ENCODE data around the gene KIAA1328.

The KIAA1328 gene

GRCh38 chr18:36950282-36950681 lies 121.4 kb downstream of the KIAA1328 start:
- DNase-seq (ENCODE audit: low read depth), result no peak
- no peak for TF ChIP-seq CTCF (conservative IDR thresholded peaks at IDR 0.05; ENCODE audit: control insufficient read depth, insufficient read depth, low read depth, low read length)
- H3K4me3 ChIP-seq (ENCODE audit: control insufficient read depth, low read depth, low read length), result no peak overlapping the region

- H3K4me3 ChIP-seq (ENCODE audit: control insufficient read depth, low read depth, low read length), result no peak overlapping the region
- TF ChIP-seq CTCF (conservative IDR thresholded peaks at IDR 0.05; ENCODE audit: control insufficient read depth, insufficient read depth, low read depth, low read length), result no peak
- DNase-seq (ENCODE audit: low read depth), result no peak
Observed at GRCh38 chr18:36950960-36951359, 122.0 kb downstream of the KIAA1328 start.

GRCh38 chr18:36953047-36953446 lies 124.1 kb downstream of the KIAA1328 start:
- no peak overlapping the region for H3K4me3 ChIP-seq (ENCODE audit: control insufficient read depth, low read depth, low read length)
- no peak for TF ChIP-seq CTCF (conservative IDR thresholded peaks at IDR 0.05; ENCODE audit: control insufficient read depth, insufficient read depth, low read depth, low read length)
- no peak for DNase-seq (ENCODE audit: low read depth)

GRCh38 chr18:36960038-36960437 lies 131.1 kb downstream of the KIAA1328 start:
- DNase-seq (ENCODE audit: low read depth), result no peak
- no peak for TF ChIP-seq CTCF (conservative IDR thresholded peaks at IDR 0.05; ENCODE audit: control insufficient read depth, insufficient read depth, low read depth, low read length)
- no peak overlapping the region for H3K4me3 ChIP-seq (ENCODE audit: control insufficient read depth, low read depth, low read length)

- TF ChIP-seq CTCF (conservative IDR thresholded peaks at IDR 0.05; ENCODE audit: control insufficient read depth, insufficient read depth, low read depth, low read length), result no peak
- no peak for DNase-seq (ENCODE audit: low read depth)
- H3K4me3 ChIP-seq (ENCODE audit: control insufficient read depth, low read depth, low read length), result no peak overlapping the region
Observed at GRCh38 chr18:36963464-36963863, 134.5 kb downstream of the KIAA1328 start.

- DNase-seq (ENCODE audit: low read depth), result no peak
- TF ChIP-seq CTCF (conservative IDR thresholded peaks at IDR 0.05; ENCODE audit: control insufficient read depth, insufficient read depth, low read depth, low read length), result no peak
- H3K4me3 ChIP-seq (ENCODE audit: control insufficient read depth, low read depth, low read length), result no peak overlapping the region
Observed at GRCh38 chr18:36974686-36975085, 145.8 kb downstream of the KIAA1328 start.

GRCh38 chr18:36977121-36977520 lies 148.2 kb downstream of the KIAA1328 start:
- TF ChIP-seq CTCF (conservative IDR thresholded peaks at IDR 0.05; ENCODE audit: control insufficient read depth, insufficient read depth, low read depth, low read length), result no peak
- DNase-seq (ENCODE audit: low read depth), result no peak
- no peak overlapping the region for H3K4me3 ChIP-seq (ENCODE audit: control insufficient read depth, low read depth, low read length)
